K562 (cell line): Measurements from ENCODE around the gene SLC25A36. TPM values are rescaled to one million over a fixed set of nuclear protein-coding genes. Genes with fewer than 3 reads are reported as not detected.
A peak's percentile ranks its signal among the peaks of the same experiment; 100 is the strongest.

ENCODE experiments used
- ATAC-seq: fragments of 200-7000 bp; cut with Tn5 transposase; 3 replicates; pipeline ENCODE4 v1.9.1; 2020; ENCODE audit warnings: moderate library complexity
- BruUV-seq: library from RNA; stranded (reverse); fragments of 400-500 nt; replicated peaks from 2 replicates; lab custom pipeline; 2021; lab: Mats Ljungman, UMichigan
- CTCF ChIA-PET: fragments of 300-600 bp; formaldehyde crosslinking; extraction: SDS; loops from one replicate; lab custom pipeline; 2021; ENCODE audit warnings: low intra/inter-chr PET ratio; lab: Yijun Ruan, JAX
- POLR2A ChIA-PET: fragments of 300-600, 350-650 bp; sonication (Branson Sonifier 250); formaldehyde crosslinking; extraction: SDS; loops from one replicate; lab custom pipeline; 2021; ENCODE audit warnings: antibody characterized with exemption, inconsistent platforms; lab: Yijun Ruan, JAX
- DNase-seq, 4 experiments: peaks; one replicate each; pipeline versions ENCODE4 v3.0.0 to v3.0.0-alpha.2; 2011 to 2018; ENCODE audit warnings: low spot score in 3 of 4, mixed read lengths in 3 of 4; ENCODE audit errors: extremely low read depth in 1 of 4
- FAIRE-seq: peaks from 2 replicates; lab custom pipeline; 2011; peaks lifted over from hg19 to GRCh38; lab: Jason Lieb, UNC
- H2AFZ ChIP-seq: 2 replicates; pipeline ENCODE4 v1.6.0; 2011; ENCODE audit warnings: low read depth, low read length, control low read depth, inconsistent platforms
- H3K27ac ChIP-seq: fragments of 200-600 bp; 3 replicates; pipeline ENCODE4 v1.8.0; 2011; ENCODE audit warnings: low read depth, mild to moderate bottlenecking, control low read depth, inconsistent platforms, low read length, moderate library complexity, mixed read lengths; ENCODE audit errors: extremely low read depth
- H3K27me3 ChIP-seq, 2 experiments: fragments of 300-600 bp in 1 of 2; 2 replicates in 1 of 2; 3 replicates in 1 of 2; pipeline versions ENCODE4 v1.6.0 to v1.8.0; 2011; ENCODE audit warnings: inconsistent platforms in 2 of 2, low read length in 2 of 2, mild to moderate bottlenecking in 1 of 2, mixed read lengths in 1 of 2, moderate library complexity in 1 of 2; ENCODE audit not compliant: control insufficient read depth in 2 of 2, insufficient read depth in 2 of 2
- H3K36me3 ChIP-seq: fragments of 300-600 bp; 3 replicates; pipeline ENCODE4 v1.8.0; 2011; ENCODE audit warnings: mild to moderate bottlenecking, low read length, inconsistent platforms; ENCODE audit not compliant: control insufficient read depth, insufficient read depth
- H3K4me1 ChIP-seq, 2 experiments: fragments of 200-600 bp in 1 of 2; replicated peaks in 1 of 2; 2 replicates in 1 of 2; 3 replicates in 1 of 2; pipeline versions ENCODE4 v1.5.1 to v1.8.0; 2011; ENCODE audit warnings: inconsistent platforms in 2 of 2, low read length in 2 of 2, mild to moderate bottlenecking in 1 of 2, mixed read lengths in 1 of 2, moderate library complexity in 1 of 2; ENCODE audit not compliant: control insufficient read depth in 2 of 2, insufficient read depth in 2 of 2
- H3K4me2 ChIP-seq: 2 replicates; pipeline ENCODE4 v1.6.1; 2011; ENCODE audit warnings: low read length, control low read depth, inconsistent platforms, mixed read lengths; ENCODE audit not compliant: insufficient read depth
- H3K4me3 ChIP-seq: fragments of 200-600 bp; sonication (generic), shearing (Covaris generic); 2 replicates; pipeline ENCODE4 v1.5.1; 2016; ENCODE audit warnings: control low read depth, inconsistent platforms
- H3K79me2 ChIP-seq: fragments of 200-600 bp; 3 replicates; pipeline ENCODE4 v1.8.0; 2011; ENCODE audit warnings: low read length, inconsistent platforms; ENCODE audit not compliant: control insufficient read depth, insufficient read depth
- H3K9ac ChIP-seq, 2 experiments: 2 replicates each; pipeline versions ENCODE4 v1.6.0 to v1.6.1; 2011; ENCODE audit warnings: low read depth in 2 of 2, low read length in 2 of 2, control low read depth in 1 of 2, inconsistent platforms in 1 of 2, mild to moderate bottlenecking in 1 of 2, mixed read lengths in 1 of 2; ENCODE audit not compliant: insufficient read depth in 1 of 2
- H3K9me1 ChIP-seq: one replicate; pipeline ENCODE4 v1.6.0; 2011; ENCODE audit warnings: inconsistent platforms, mild to moderate bottlenecking, low read length, moderate library complexity; ENCODE audit not compliant: control insufficient read depth, insufficient read depth
- H3K9me3 ChIP-seq: replicated peaks from 2 replicates; pipeline ENCODE4 v1.5.1; 2011; ENCODE audit warnings: low read depth, low read length, inconsistent platforms; ENCODE audit not compliant: control insufficient read depth, insufficient read depth
- H4K20me1 ChIP-seq: replicated peaks from 2 replicates; pipeline ENCODE4 v1.6.1; 2011; ENCODE audit warnings: low read length, inconsistent platforms, mixed read lengths; ENCODE audit not compliant: control insufficient read depth, insufficient read depth
- FOXP1 ChIP-seq: sonication (generic); formaldehyde crosslinking; IDR thresholded peaks from 2 replicates; pipeline ENCODE4 v1.8.0; 2022; ENCODE audit warnings: mild to moderate bottlenecking, missing genetic modification reagents
- MAZ ChIP-seq, 2 experiments: fragments of 450-650 bp in 1 of 2; sonication (generic) in 1 of 2; formaldehyde crosslinking; IDR thresholded peaks in 1 of 2; conservative IDR thresholded peaks in 1 of 2; 2 replicates each; pipeline versions ENCODE4 v1.4.0 to v1.5.0; 2020; ENCODE audit warnings: mild to moderate bottlenecking in 1 of 2, missing genetic modification reagents in 1 of 2
- PRPF4 ChIP-seq: fragments of 200-400 bp; formaldehyde crosslinking; IDR thresholded peaks from one replicate; pipeline ENCODE4 v1.6.1; 2017; ENCODE audit warnings: low read length, low read depth, mild to moderate bottlenecking; ENCODE audit not compliant: insufficient read depth, poor library complexity, severe bottlenecking
- RFX5 ChIP-seq: IDR thresholded peaks from 2 replicates; pipeline ENCODE4 v1.6.1; 2011; ENCODE audit warnings: low read depth, mild to moderate bottlenecking, improper control_type of control experiment, low read length
- RUNX1 ChIP-seq: sonication (generic); IDR thresholded peaks from 2 replicates; pipeline ENCODE4 v1.6.1; 2016; ENCODE audit warnings: antibody characterized with exemption, low read depth
- TSHZ1 ChIP-seq: fragments of 250-450 bp; sonication (Bioruptor Pico); IDR thresholded peaks from 2 replicates; pipeline ENCODE4 v1.4.0; 2020; ENCODE audit warnings: mild to moderate bottlenecking, moderate library complexity
- ZNF316 ChIP-seq: fragments of 450-650 bp; IDR thresholded peaks from 2 replicates; pipeline ENCODE4 v1.6.1; 2016
- WGBS: fragments of 100-300 bp; shearing (Covaris generic); methylation state at CpG from one replicate; pipeline ENCODE4 v1.1.6; 2016; ENCODE audit warnings: low coverage, mixed read lengths; ENCODE audit not compliant: insufficient coverage; ENCODE audit errors: missing lambda C conversion rate; 5-methylcytosine and 5-hydroxymethylcytosine counted together
- in situ Hi-C: fragments of 300-500 bp; cut with MboI; formaldehyde crosslinking; loops from 4 replicates; pipeline ENCODE4 v1.15.0; 2018; ENCODE audit warnings: inconsistent platforms, mixed read lengths
- intact Hi-C: fragments of 100-400 bp; cut with micrococcal nuclease; formaldehyde crosslinking; loops from 2 replicates; pipeline ENCODE4 v1.14.2; 2022
- polyA plus RNA-seq, 8 experiments: library from polyadenylated mRNA; depleted of rRNA in 4 of 8; stranded (reverse) in 5 of 8; unstranded in 3 of 8; fragments of >200 nt; fragmentation: Nextera tagmentation in 2 of 8; fragmentation: Illumina TruSeq in 1 of 8; extraction: Ambion mirVana in 2 of 8; extraction: Trizol in 1 of 8; gene quantifications; 2 replicates each; pipeline versions ENCODE4 v1.2.1 to v1.2.3, GENCODE V29; 2011 to 2014; ENCODE audit warnings: inconsistent platforms in 1 of 8, missing spikeins in 1 of 8
- total RNA-seq, 7 experiments: library from RNA; depleted of rRNA in 6 of 7; stranded (reverse); fragments of >200 nt in 6 of 7; fragmentation: Illumina TruSeq in 2 of 7; extraction: Trizol in 2 of 7; gene quantifications; 2 replicates each; pipeline versions ENCODE4 v1.2.1 to v1.2.3, GENCODE V29; 2011 to 2021; ENCODE audit warnings: low replicate concordance in 1 of 7

SLC25A36 gene
- total and polyA plus RNA-seq, 9 of the 15 experiments (the other 6 are each of a cell fraction or from before 2014, with no cell fraction given), result 12.0 to 95.3 (median 43.3) TPM

- H3K9ac ChIP-seq, result no peak overlapping the region
- ChIA-PET CTCF (no interaction called here), POLR2A (interaction anchor here (0.6 to 1.7 kb wide), 2 partner anchors 15 to 387 kb away, joined by 4 to 9 read pairs; no protein-coding TSS in a partner anchor)
- peak in 1 of 4 experiments; percentile 17 for DNase-seq
- no TSS peak for BruUV-seq
- intact Hi-C loops, result no loop called here
- WGBS, result 73% methylated on average over 5 of the region's 5 CpGs
- H3K4me2 ChIP-seq, result no peak overlapping the region
- no peaks in the 10 kb centered on the region for H3K9me1 ChIP-seq
- no peaks in the 10 kb centered on the region for H3K27me3 ChIP-seq
- no peak overlapping the region for H3K27ac ChIP-seq
- H2AFZ ChIP-seq, result no peak overlapping the region
- peaks cover 9 to 30% of the 10 kb centered on the region in 2 experiments for H3K4me1 ChIP-seq
- H4K20me1 ChIP-seq, result peaks cover 14% of the 10 kb centered on the region; the same call in 1 of the 2 replicates
- peaks cover 22% of the 10 kb centered on the region for H3K36me3 ChIP-seq
- no peak for FAIRE-seq
- no peak for ATAC-seq
- TF ChIP-seq RFX5 (no peak), ZNF316 (peak; percentile 71), MAZ (CRISPR knock-in tag; conservative IDR thresholded peaks at IDR 0.05 in 1 of 2, IDR thresholded peaks at IDR 0.05 in 1 of 2) (no peak), PRPF4 (no peak), FOXP1 (CRISPR knock-in tag) (no peak), RUNX1 (no peak), TSHZ1 (CRISPR knock-in tag) (no peak)
- H3K79me2 ChIP-seq, result peaks cover 97% of the 10 kb centered on the region
- no peak overlapping the region for H3K4me3 ChIP-seq
- no peaks in the 10 kb centered on the region for H3K9me3 ChIP-seq
- in situ Hi-C loops, result no loop called here
Observed at GRCh38 chr3:140948460-140949249, 7.0 kb downstream of the SLC25A36 start.
